ENCODE data around the gene BCL11A.

GRCh38 chr2:60525899-60526298, 27.6 kb downstream of the BCL11A start:
- TF ChIP-seq CTCF (conservative IDR thresholded peaks at IDR 0.05; ENCODE audit: low read depth in 2 of 2) (no peak), POLR2AphosphoS5 (IDR thresholded peaks at IDR 0.05; ENCODE audit: low read depth) (no peak), CREB1 (CRISPR knock-in tag; IDR thresholded peaks at IDR 0.05; ENCODE audit: low read depth) (no peak), EZH2 (IDR thresholded peaks at IDR 0.05; ENCODE audit: low read depth, unreplicated experiment) (no peak), ZNF331 (CRISPR knock-in tag; IDR thresholded peaks at IDR 0.05; ENCODE audit: low read depth) (no peak), STAT1 (IDR thresholded peaks at IDR 0.05; ENCODE audit: unreplicated experiment) (no peak), NANOG (IDR thresholded peaks at IDR 0.05; ENCODE audit: borderline replicate concordance) (no peak), JUNB (IDR thresholded peaks at IDR 0.05; ENCODE audit: unreplicated experiment) (no peak), EZH2phosphoT487 (IDR thresholded peaks at IDR 0.05; ENCODE audit: unreplicated experiment) (no peak), ZNF462 (CRISPR knock-in tag; IDR thresholded peaks at IDR 0.05) (no peak), REST (IDR thresholded peaks at IDR 0.05; ENCODE audit: unreplicated experiment) (no peak), ETS1 (IDR thresholded peaks at IDR 0.05) (no peak)

All from GM23338 (cell line).